ENCODE results near the gene PLA2G15.
A peak's percentile ranks its signal among the peaks of the same experiment; 100 is the strongest.

PLA2G15 gene

DNA sequence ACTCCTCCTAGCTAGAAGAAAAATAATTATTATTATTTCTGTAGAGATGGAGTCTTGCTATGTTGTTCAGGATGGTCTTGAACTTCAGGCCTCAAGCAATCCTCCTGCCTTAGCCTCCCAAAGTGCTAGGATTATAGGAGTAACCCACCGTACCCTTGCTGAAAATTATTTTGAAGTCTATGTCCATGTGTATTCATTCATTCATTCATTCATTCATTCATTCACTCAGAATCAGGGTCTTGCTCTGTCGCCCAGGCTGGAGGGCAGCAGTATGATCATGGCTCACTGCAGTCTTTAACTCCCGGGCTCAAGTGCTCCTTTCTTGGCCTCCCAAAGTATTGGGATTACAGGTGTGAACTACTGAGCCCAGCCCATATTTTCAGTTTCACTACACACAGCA is 61.5 kb downstream of the PLA2G15 start:
- H3F3A ChIP-seq (ENCODE audit: insufficient read depth), result peaks cover 11% of the 10 kb centered on the region
- H3K36me3 ChIP-seq (ENCODE audit: low read length), result peaks cover 29% of the 10 kb centered on the region; the same call in 1 of the 2 replicates
- no peaks in the 10 kb centered on the region for H4K20me1 ChIP-seq (ENCODE audit: low read depth, low read length)
- H3K9me3 ChIP-seq (ENCODE audit: insufficient read depth, low read length), result no peaks in the 10 kb centered on the region
- no peak overlapping the region for H3K4me2 ChIP-seq (ENCODE audit: low read depth, low read length, poor library complexity, severe bottlenecking)
- peaks cover 53% of the 10 kb centered on the region for H3K79me2 ChIP-seq (ENCODE audit: insufficient read depth, low read length)
- no peak overlapping the region for H2AFZ ChIP-seq (ENCODE audit: low read depth, low read length, severe bottlenecking)
- TF ChIP-seq EZH2phosphoT487 (conservative IDR thresholded peaks at IDR 0.05; ENCODE audit: low read length), result no peak
- TF ChIP-seq, protein P1, sequence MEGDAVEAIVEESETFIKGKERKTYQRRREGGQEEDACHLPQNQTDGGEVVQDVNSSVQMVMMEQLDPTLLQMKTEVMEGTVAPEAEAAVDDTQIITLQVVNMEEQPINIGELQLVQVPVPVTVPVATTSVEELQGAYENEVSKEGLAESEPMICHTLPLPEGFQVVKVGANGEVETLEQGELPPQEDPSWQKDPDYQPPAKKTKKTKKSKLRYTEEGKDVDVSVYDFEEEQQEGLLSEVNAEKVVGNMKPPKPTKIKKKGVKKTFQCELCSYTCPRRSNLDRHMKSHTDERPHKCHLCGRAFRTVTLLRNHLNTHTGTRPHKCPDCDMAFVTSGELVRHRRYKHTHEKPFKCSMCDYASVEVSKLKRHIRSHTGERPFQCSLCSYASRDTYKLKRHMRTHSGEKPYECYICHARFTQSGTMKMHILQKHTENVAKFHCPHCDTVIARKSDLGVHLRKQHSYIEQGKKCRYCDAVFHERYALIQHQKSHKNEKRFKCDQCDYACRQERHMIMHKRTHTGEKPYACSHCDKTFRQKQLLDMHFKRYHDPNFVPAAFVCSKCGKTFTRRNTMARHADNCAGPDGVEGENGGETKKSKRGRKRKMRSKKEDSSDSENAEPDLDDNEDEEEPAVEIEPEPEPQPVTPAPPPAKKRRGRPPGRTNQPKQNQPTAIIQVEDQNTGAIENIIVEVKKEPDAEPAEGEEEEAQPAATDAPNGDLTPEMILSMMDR (IDR thresholded peaks at IDR 0.05; ENCODE audit: insufficient read depth, low read length, poor library complexity, severe bottlenecking), result no peak
- H3K9me2 ChIP-seq (replicated peaks; ENCODE audit: insufficient read depth, low read length), result no peaks in the 10 kb centered on the region
- no peak overlapping the region for H3K4me3 ChIP-seq (ENCODE audit: insufficient read depth, low read length, poor library complexity, severe bottlenecking)
- H3K9ac ChIP-seq (ENCODE audit: low read length), result no peak overlapping the region
- no peak overlapping the region for H3K27ac ChIP-seq (ENCODE audit: low read depth, low read length)
- no peaks in the 10 kb centered on the region for H3K27me3 ChIP-seq (ENCODE audit: low read length)

DNA sequence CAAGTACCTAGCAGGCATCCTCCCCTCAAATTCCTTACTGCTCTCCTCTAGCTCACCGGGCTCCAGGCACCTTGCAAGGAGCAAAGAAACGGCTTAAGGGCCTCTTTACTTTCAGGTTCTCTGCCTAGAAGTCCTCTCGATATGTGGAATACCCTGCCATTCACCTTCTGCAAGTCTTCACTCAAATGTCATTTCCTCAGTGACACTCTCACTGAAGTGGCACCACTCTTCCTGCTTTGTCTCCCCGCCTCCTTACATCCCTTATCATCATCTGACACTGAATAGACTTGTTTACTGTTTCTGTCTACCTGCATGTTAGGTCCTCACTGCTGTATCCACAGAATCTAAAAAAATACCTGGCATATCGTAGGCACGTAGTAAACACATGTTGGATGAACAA is 64.6 kb downstream of the PLA2G15 start:
- H3K4me3 ChIP-seq (ENCODE audit: insufficient read depth, low read length, poor library complexity, severe bottlenecking), result peak overlapping the region; percentile 80
- no peaks in the 10 kb centered on the region for H4K20me1 ChIP-seq (ENCODE audit: low read depth, low read length)
- H3F3A ChIP-seq (ENCODE audit: insufficient read depth), result 0 out of 2 replicates have a peak, but pooled peaks cover 7% of the 10 kb centered on the region
- H3K27me3 ChIP-seq (ENCODE audit: low read length), result no peaks in the 10 kb centered on the region
- H2AFZ ChIP-seq (ENCODE audit: low read depth, low read length, severe bottlenecking), result peak overlapping the region; percentile 65
- H3K27ac ChIP-seq (ENCODE audit: low read depth, low read length), result peak overlapping the region; percentile 36; the same call in 1 of the 2 replicates
- H3K36me3 ChIP-seq (ENCODE audit: low read length), result peaks cover 19% of the 10 kb centered on the region; the same call in 1 of the 2 replicates
- peaks cover 69% of the 10 kb centered on the region for H3K79me2 ChIP-seq (ENCODE audit: insufficient read depth, low read length)
- TF ChIP-seq, protein P1 (IDR thresholded peaks at IDR 0.05; ENCODE audit: insufficient read depth, low read length, poor library complexity, severe bottlenecking), result no peak
- no peak for TF ChIP-seq EZH2phosphoT487 (conservative IDR thresholded peaks at IDR 0.05; ENCODE audit: low read length)
- no peaks in the 10 kb centered on the region for H3K9me2 ChIP-seq (replicated peaks; ENCODE audit: insufficient read depth, low read length)
- H3K4me2 ChIP-seq (ENCODE audit: low read depth, low read length, poor library complexity, severe bottlenecking), result peak overlapping the region; percentile 95
- peak overlapping the region; percentile 91 for H3K9ac ChIP-seq (ENCODE audit: low read length)
- H3K9me3 ChIP-seq (ENCODE audit: insufficient read depth, low read length), result no peaks in the 10 kb centered on the region

DNA sequence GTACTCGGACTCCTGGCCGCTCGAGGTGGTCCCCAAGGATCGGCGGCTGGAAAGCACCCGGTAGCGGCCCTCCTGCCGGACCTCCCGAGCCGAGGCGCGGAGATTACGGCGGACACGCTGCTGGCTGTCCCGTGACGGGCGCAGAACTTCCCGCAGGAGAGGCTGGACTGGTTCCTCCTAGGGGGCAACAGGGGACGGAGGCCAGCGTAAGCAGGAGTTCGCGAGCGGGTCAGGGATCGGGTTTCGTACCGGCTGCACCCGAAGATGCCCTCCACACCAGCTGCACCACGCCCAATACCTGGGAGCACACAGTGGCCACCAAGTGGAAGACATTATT is 65.2 kb downstream of the PLA2G15 start:
- Histone ChIP-seq H3K4me2 (ENCODE audit: low read depth, low read length, poor library complexity, severe bottlenecking) (peak overlapping the region; percentile 95), H3K9ac (ENCODE audit: low read length) (peak overlapping the region; percentile 91), H3K36me3 (ENCODE audit: low read length) (peaks cover 15% of the 10 kb centered on the region; the same call in 1 of the 2 replicates), H3K27ac (ENCODE audit: low read depth, low read length) (peak overlapping the region; percentile 36), H2AFZ (ENCODE audit: low read depth, low read length, severe bottlenecking) (peak overlapping the region; percentile 65), H3F3A (ENCODE audit: insufficient read depth) (0 out of 2 replicates have a peak, but pooled peaks cover 7% of the 10 kb centered on the region), H3K9me2 (replicated peaks; ENCODE audit: insufficient read depth, low read length) (no peaks in the 10 kb centered on the region), H4K20me1 (ENCODE audit: low read depth, low read length) (no peaks in the 10 kb centered on the region), H3K9me3 (ENCODE audit: insufficient read depth, low read length) (no peaks in the 10 kb centered on the region), H3K27me3 (ENCODE audit: low read length) (no peaks in the 10 kb centered on the region), H3K79me2 (ENCODE audit: insufficient read depth, low read length) (peaks cover 64% of the 10 kb centered on the region), H3K4me3 (ENCODE audit: insufficient read depth, low read length, poor library complexity, severe bottlenecking) (peak overlapping the region; percentile 80)
- no peak for TF ChIP-seq EZH2phosphoT487 (conservative IDR thresholded peaks at IDR 0.05; ENCODE audit: low read length)
- TF ChIP-seq, protein P1 (IDR thresholded peaks at IDR 0.05; ENCODE audit: insufficient read depth, low read length, poor library complexity, severe bottlenecking), result no peak
